Measurements from ENCODE around the gene ZNRD2.

Gene ZNRD2

GRCh38 chr11:65621460-65621859 is 51.2 kb downstream of the ZNRD2 start:
- in situ Hi-C loops (cut with HindIII; ENCODE audit: low sequenced_read_pairs), result no loop called here
